ENCODE measurements around the gene SART3.

The SART3 gene, protein sequence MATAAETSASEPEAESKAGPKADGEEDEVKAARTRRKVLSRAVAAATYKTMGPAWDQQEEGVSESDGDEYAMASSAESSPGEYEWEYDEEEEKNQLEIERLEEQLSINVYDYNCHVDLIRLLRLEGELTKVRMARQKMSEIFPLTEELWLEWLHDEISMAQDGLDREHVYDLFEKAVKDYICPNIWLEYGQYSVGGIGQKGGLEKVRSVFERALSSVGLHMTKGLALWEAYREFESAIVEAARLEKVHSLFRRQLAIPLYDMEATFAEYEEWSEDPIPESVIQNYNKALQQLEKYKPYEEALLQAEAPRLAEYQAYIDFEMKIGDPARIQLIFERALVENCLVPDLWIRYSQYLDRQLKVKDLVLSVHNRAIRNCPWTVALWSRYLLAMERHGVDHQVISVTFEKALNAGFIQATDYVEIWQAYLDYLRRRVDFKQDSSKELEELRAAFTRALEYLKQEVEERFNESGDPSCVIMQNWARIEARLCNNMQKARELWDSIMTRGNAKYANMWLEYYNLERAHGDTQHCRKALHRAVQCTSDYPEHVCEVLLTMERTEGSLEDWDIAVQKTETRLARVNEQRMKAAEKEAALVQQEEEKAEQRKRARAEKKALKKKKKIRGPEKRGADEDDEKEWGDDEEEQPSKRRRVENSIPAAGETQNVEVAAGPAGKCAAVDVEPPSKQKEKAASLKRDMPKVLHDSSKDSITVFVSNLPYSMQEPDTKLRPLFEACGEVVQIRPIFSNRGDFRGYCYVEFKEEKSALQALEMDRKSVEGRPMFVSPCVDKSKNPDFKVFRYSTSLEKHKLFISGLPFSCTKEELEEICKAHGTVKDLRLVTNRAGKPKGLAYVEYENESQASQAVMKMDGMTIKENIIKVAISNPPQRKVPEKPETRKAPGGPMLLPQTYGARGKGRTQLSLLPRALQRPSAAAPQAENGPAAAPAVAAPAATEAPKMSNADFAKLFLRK

DNA sequence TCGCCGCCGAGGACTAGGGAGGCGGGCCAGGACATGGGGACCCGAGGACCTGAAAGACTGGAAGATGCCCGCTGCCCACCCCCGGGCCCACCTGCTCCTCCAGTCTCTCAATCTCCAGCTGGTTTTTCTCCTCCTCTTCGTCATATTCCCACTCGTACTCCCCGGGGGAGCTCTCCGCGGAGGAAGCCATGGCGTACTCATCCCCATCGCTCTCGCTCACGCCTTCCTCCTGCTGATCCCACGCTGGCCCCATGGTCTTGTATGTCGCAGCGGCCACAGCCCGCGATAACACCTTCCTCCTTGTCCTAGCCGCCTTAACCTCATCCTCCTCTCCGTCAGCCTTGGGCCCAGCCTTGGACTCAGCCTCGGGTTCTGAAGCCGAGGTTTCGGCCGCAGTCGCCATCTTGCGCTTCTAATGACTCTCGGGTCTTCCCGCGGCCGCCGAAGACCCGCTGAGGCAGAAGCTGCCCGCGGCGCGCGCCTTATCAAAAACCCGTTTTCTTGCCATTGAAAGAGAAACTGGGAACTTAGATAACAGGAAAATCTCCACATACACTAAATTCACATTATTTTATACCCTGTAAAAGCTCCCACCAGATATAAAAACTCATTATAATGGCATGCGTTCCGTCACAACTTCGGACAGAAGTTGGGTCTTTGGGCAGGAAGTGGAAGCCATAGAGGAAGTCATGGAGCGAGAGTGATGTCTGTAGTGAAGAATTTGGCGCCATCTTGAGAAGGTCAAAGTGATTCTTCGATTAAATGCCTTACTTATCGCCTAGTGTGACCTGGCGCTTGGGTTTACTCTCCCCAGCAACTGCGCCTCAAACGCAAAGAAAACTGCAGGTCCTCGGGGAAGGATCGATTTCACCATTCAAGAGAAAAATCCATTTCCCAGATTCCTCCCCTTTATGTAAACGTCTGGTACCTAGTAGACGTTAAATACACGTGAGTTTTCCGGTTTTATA is at the start of gene SART3:
Gene SART3, minus strand, starts transcription at position 422 of the 968 bp plus-strand sequence. Its CDS starts 19 bp downstream, at position 403.
- DNase-seq = peak; percentile 84

DNA sequence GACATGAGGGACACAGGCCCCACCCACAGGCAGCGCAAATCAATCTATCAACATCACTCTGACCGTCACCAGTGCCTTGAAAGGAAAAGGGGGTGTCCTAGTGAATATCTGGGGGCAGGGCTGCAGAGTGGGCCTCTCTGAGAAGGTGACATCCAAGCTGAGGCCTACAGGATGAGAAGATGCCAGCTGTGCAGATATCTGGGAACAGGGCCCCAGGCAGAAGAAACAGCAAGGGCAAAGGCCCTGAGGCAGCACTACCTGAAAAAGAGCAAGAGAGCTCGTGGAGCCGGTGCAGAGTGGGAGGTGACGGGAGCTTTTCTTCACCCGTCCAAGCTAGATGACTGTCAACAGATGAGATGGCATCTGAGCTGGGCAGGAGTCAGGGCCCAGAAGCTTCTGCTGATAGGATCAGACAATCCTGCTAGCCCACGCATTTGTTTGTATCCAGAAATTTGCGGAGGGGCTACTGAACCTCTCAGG is 49.4 kb upstream of the SART3 start:
- DNase-seq = no peak

DNA sequence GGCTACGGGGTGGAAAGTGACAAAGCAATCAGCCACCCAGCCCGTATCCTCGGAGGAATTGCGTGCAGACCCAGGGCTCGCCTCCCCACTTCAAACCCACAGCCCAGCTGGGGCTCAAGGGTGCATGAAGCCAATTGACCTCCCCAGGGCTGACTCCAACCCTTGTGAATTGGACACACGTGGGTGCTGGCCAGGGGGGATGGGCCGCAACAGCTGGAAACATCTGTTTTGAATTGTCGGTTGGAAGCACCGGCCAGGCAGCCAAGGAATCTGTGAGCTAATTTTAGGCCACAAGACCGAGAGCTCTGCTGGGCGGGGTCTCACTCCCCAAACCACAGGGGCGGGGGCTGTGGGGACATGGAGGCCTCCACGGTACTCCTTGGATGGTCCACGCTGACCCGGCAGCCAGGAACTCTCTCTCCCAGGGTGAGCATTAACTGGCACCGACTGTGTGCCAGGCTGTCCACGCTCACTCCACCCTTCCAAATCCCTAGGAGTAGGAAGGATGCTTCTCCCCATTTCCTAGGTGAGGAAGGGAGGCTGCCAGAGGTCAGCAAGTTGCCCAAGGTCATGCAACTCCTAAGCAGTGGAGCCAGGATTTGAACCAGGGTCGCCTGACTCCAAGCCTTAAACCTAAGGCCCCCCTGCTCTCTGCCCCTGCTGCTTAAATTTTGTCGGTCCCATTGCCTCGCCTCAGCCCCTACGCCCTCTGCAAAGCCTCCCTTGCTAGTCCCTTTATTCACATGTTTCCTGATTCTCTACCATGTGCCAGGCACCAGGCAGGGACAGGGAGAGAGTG is 48.8 kb upstream of the SART3 start:
- no peak for DNase-seq

DNA sequence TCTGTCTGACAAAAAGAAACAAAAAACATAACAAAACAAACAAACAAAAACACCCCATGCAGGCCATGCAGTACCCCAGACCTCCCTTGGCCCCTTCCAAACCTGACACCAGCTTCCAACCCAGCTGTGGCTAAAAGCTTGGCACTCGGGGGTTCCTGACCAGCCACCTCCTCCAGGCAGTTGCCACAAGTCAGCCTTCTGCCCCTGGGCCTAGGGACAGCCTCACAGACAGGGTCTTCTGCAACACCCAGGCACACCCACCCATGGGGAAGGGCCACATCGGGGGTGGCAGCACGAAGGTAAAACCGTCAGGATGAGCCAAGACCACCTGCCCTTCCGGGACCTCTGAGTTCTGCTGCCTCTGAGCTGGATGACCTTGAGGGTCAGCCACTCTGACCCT is 47.6 kb upstream of the SART3 start:
- DNase-seq = no peak

DNA sequence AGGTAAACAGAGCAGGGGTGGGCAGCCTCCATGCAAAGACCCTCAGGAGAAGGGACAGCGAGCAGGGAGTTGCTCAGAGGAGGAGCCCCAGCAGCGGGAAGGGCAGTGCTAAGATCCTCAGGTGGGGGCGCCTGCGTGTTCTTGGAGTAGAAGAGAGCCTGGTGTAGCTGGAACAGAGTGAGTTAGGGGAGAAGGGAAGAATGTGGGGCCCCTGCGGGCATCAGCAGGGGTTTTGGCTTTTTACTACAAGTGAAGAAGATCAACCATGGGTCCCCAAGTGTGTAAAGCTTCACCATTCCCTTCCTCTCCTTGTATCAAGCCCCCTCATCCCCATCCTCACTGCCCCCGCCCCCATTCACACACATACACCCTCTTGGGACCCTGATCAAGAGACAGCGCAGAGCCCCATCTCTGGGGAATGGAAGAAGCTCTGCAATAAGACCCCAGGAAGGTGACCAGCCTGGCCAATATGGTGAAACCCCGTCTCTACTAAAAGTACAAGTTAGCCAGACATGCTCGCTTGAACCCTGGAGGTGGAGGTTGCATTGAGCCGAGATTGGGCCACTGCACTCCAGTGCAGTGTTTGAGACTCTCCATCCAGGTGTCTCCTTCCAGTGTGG is 47.1 kb upstream of the SART3 start:
- DNase-seq = no peak

DNA sequence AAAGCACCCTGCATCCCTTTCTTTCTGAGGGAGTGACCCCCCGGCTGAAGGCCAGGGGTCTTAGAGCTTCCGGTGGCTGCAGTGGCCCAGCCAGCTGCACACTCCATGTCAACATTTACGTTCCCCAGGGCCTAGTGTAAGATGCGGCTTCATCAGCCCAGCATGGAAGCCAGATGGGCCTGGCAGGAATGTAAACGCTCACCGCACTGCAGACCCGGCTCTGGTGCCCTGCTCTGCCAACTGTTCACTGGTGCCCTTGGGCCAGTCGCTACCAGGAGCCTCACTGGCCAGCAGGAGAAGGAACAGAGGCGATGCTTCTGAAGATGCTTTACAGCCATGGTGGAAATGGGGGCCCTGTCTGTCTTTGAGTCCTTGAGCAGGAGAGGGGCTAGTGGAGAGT is 45.5 kb upstream of the SART3 start:
- DNase-seq = no peak

DNA sequence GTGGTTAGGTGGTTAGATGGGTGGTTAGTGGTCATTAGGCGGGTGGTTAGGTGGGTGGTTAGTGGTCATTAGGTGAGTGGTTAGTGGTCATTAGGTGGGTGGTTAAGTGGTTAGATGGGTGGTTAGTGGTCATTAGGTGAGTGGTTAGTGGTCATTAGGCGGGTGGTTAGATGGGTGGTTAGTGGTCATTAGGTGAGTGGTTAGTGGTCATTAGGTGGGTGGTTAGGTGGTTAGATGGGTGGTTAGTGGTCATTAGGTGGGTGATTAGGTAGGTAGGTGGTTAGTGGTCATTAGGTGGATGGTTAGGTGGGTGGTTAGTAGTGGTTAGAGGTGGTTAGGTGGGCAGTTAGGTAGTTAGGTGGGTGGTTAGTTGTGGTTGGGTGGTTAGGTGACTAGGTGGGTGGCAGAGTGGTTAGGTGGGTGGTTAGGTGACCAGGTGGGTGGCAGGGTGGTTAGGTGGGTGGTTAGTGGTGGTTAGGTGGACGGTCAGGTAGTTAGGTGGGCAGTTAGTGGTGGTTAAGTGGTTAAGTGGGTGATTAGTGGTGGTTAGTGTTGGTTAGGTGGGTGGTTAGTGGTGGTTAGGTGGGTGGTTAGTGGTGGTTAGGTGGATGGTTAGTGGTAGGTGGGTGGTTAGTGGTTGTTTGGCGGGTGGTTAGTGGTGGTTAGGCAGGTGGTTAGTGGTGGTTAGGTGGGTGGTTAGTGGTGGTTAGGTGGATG is 44.9 kb upstream of the SART3 start:
- DNase-seq = no peak

DNA sequence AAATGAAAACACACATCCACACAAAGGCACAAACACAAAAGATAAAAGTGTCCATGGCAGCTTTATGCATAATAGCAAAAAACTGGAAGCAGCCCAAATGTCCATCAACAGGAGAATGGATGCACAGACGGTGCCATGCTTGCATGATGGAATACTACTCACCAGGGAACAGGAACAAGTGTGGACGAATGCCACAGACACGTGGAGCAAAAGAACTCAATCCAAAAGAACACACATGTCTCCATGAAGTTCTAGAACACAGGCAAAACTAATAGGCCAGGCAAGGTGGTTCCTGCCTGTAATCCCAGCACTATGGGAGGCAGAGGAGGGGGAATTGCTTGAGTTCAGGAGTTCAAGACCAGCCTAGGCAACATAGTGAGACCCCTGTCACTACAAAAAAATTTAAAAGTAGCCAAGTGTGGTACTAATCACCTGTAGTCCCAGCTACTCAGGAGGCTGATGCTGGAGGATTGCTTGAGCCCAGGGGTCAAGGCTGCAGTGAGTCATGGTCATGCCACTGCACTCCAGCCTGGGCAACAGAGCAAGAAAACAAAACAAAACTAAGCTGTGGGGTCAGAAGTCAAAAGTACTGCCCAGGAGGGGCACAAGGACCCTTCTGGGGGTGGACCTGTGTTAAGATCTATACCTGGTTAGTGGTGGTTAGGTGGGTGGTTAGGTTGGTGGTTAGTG is 44.2 kb upstream of the SART3 start:
- DNase-seq = no peak

DNA sequence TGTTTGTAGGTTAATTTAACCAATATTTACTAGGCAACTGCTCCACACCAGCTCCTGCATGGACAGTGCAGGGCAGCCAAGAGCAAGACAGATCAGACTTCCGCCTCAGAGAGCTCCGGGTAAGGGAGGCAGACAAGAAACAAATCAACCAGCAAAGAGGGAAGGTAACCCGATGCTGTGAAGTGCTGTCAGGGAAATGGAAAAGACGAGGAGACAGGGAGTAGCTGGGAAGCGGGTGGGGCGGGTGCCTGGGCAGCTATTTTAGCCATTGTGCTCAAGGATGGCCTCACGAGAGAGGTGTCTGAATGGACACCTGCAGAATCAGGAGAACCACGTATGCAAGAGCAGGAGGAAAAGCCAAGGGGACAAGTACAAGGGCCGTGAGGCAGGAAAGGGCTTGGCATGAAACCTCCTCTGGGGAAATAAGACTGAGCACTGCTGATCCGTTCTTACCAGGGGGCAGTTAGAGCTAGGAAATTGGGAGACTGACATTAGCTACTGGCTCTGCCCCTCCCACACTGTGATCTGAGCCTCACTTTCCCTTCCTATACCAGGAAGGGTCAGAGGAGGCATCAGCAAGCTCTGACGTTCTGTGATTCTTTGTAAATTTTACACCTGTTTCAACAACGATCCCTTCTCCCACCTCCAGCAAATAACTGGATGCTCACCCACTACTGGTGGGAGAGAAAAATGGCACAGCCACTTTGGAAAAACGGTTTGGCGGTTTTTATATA is 43.4 kb upstream of the SART3 start:
- no peak for DNase-seq

DNA sequence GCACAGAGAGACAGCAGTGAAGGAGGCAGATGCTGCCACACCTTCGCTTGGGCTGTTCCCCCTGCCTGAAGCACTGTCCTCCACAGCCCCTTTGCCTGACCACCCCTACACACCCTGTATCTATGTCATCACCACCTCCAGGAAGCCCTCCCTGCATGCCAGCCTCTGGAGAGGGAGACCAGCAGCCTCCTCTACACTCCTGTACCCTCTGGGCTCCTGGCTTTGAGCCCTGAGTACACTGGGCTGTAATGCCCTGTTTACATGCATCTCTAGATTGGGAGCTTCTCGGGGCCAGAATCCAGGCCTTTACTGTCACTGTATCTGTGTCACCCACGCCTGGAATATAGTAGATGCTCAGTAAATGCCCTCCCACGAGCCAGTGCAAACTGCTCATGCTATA is 42.8 kb upstream of the SART3 start:
- no peak for DNase-seq

DNA sequence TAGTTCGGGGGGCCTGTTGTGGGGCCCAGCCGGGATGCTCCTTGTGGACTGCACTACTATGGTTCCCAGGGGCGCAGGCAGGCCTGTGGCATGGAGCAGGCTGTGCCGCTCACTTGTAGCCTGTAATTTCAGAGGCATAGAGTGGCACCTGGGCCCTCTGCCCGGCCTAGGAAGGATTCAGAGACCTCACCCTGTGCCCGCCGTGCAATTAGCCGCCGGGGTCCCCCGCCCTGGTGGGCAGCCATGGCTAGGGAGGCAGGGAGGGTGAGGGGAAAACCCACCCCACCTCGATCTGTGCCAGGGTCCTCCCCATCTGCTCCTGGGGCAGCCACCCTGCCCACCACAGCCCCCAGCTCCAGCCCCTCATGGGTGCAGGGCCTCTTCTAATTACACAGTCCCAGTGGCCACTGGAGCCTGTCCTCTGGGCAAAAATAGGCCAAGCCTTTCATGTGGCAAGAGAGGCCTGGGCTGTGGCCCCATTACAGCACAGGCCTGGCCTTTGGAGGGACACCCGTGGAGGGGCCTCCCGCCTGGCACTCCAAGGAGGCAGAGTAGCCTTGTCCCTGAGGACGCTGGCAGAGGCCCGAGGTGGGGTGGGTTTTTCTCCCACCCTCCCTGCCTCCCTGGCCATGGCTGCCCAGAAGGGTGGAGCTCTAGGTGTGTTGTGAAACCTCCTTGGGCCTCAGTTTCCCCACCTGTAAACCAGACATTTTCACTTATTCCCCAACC is 42.2 kb upstream of the SART3 start:
- DNase-seq = no peak

DNA sequence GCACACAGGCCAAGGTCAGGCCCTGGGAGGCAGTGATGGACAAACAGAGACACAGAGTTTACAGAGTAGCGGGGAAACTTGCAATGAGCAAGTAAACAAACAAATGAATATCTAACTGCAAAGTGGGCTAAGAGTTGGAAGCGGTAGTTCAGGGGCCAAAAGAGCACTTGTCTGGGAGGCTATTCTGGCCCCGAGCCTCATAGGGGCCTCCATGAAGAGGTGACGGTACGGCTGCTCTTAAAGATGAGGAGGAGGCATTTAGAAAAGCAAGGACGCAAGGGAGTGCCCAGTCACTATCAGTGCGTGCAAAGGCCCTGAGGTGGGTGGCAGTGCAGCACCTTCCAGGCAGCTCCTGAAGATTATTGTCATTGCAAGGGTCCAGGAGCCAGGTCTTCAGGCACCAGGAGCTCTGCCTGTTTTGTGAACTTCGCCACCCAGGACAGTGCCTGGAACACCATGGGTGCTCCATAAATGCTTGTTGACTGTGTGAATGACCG is 41.3 kb upstream of the SART3 start:
- no peak for DNase-seq

DNA sequence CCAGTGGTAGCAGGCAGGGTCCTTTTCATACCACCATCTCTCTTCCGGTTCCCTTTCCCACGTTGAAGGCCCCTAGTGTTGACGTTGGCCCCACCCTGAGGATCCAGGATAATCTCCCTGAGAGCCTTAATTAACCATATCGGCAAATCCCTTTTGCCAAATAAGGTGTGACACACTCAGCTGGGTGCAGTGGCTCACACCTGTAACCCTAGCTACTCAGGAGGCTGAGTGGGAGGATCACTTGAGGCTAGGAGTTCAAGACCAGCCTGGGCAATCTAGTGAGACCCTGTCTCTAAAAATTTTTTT is 39.7 kb upstream of the SART3 start:
- DNase-seq = no peak

DNA sequence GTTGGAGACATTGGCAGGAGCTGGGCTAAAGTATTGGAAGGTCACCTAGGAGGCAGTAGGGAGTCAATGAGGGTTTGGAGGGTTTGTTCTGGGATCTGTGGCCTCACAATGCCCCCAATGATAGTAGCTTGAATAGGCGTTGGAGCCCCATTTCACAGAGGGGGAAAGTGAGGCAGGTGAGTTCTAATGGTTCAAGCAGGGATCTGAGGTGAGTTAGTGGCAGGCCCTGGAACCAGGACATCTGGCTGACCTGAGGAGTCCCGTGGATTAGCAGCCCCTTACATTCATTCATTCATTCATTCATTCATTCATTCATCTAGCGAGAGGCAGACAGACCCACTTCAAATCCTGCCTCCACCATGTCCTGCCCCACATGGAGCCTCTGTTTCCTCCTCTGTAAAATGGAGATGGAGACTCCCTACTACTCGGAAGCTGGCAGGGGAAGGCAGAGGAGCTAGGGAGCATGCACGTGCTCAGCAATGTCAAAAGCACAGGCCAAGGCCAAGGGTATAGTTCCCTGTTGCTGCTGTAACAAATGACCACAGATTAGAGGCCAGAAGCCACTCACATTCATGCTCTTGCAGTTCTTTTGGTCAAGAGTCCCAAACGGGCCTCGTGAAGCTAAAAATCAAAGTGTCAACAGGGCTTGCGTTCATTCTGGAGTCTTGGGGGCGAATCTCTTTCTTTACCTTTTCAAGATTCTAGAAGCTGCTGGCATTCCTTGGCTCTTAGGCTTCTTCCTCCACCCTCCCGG is 39.2 kb upstream of the SART3 start:
- no peak for DNase-seq

DNA sequence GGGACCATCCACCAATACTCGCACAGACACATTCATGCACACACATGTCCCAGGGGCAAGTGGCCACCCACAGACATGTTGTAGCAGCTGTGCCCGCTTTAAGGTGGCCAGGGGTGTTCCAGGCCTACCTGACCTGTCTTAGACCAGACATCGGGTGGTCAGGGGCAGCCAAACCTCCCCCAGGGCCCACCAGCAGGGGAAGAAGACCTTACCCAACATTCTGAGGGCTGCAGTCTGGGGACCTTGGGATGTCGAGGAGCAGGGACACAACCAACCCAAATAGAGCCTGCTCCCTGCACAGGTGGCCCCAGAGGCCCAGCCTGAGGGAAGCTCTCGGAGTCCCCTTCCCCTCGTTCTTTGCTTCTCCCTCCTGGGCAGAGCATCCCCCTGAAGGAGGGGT is 38.6 kb upstream of the SART3 start:
- DNase-seq = no peak

DNA sequence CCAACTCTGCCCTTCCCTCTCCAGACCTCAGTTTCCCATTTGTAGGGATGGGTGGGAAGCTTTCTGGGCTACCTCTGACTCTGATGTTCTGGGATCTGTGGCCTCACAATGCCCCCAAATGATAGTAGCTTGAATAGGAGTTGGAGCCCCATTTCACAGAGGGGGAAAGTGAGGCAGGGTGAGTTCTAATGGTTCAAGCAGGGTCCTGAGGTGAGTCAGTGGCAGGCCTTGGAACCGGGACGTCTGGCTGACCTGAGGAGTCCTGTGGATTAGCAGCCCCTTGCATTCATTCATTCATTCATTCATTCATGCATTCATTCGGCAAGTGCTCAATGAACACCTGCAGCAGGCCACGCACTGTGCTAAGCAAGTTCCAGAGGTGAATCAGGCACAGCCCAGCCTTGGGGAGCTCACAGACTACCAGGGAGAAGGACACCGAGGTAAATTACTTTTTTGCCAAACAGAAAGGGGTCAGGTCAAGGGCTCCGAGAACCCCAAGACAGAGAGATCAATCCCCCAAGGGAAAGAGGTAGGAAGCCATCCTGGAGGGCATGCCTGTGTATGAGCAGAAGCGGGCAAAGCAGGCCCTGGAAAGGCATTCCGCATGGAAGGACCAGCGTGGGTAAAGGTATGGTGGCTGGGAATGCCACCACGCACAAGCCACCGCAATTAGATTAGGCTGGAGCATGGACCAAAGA is 37.7 kb upstream of the SART3 start:
- no peak for DNase-seq
